ENCODE results near the gene PRELP. TPM values are rescaled to one million over a fixed set of nuclear protein-coding genes. Genes with fewer than 3 reads are reported as not detected.

PRELP gene
- total RNA-seq, 4 donors from 2014 or later, result 100 to 186 (median 165) TPM

DNA sequence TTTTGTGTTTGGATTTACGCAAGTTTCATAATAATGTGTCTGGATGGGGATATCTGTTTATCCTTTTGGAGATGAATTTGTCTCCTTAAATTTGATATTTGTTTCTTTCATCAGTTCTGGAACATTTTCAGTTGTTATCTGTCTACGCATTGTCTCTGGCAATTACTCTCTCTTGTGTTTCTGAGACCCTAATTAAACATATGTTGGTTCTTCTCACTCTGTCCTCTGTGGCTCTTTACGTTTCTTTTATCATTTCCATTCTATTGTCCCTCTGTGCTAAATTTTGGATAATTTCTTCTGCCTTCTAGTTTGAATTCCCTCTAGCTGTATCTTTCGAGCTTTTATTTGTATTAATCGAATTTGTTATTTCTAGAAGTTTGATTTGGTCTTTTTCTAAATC lies 17.5 kb upstream of the PRELP start:
- TF ChIP-seq POLR2AphosphoS5 (IDR thresholded peaks at IDR 0.05), result no peak
- TF ChIP-seq, protein P1, sequence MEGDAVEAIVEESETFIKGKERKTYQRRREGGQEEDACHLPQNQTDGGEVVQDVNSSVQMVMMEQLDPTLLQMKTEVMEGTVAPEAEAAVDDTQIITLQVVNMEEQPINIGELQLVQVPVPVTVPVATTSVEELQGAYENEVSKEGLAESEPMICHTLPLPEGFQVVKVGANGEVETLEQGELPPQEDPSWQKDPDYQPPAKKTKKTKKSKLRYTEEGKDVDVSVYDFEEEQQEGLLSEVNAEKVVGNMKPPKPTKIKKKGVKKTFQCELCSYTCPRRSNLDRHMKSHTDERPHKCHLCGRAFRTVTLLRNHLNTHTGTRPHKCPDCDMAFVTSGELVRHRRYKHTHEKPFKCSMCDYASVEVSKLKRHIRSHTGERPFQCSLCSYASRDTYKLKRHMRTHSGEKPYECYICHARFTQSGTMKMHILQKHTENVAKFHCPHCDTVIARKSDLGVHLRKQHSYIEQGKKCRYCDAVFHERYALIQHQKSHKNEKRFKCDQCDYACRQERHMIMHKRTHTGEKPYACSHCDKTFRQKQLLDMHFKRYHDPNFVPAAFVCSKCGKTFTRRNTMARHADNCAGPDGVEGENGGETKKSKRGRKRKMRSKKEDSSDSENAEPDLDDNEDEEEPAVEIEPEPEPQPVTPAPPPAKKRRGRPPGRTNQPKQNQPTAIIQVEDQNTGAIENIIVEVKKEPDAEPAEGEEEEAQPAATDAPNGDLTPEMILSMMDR (IDR thresholded peaks at IDR 0.05), result no peak
- no peak for TF ChIP-seq POLR2A (IDR thresholded peaks at IDR 0.05; ENCODE audit: low read depth)
- no peak for TF ChIP-seq EP300 (IDR thresholded peaks at IDR 0.05)
- no peaks in the 10 kb centered on the region for H3K9me3 ChIP-seq
- peaks cover 1 to 21% (median 15%) of the 10 kb centered on the region in 4 donors for H3K4me1 ChIP-seq
- DNase-seq (ENCODE audit: extremely low spot score), result no peak
- H3K36me3 ChIP-seq, result no peaks in the 10 kb centered on the region
- 94% methylated on average over 5 of the region's 5 CpGs for WGBS
- no peaks in the 10 kb centered on the region for H3K27me3 ChIP-seq
- no peak overlapping the region for H3K4me3 ChIP-seq
- H3K27ac ChIP-seq (replicated peaks in 1 of 4), result no peak overlapping the region
- intact Hi-C loops (cut with DNase I), result no loop called here

DNA sequence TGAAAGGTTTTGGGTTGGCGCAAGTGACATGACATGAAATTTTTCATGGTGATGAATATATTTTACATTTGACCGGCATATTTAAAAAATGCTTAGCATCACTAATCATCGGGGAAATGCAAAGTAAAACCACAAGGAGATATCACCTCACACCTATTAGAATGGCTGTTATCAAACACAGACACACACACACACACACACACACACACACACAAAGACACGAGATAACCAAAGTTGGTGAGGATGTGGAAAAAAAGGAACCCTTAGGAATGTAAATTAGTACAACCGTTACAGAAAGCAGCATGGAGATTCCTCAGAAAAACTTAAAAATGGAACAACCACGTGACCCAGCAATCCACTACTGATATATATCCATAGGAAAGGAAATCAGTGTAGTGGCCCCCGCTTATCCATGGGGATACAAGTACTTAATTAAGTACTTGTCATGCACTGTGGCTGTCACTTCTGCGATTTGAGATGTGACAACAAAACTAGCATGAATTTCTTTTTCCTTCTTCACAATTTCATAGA lies 15.9 kb upstream of the PRELP start:
- H3K27ac ChIP-seq (replicated peaks in 1 of 4), result no peak overlapping the region
- H3K36me3 ChIP-seq, result no peaks in the 10 kb centered on the region
- H3K9me3 ChIP-seq, result no peaks in the 10 kb centered on the region
- intact Hi-C loops (cut with DNase I), result no loop called here
- TF ChIP-seq POLR2AphosphoS5 (IDR thresholded peaks at IDR 0.05), result no peak
- TF ChIP-seq, protein P1 (IDR thresholded peaks at IDR 0.05), result no peak
- TF ChIP-seq POLR2A (IDR thresholded peaks at IDR 0.05; ENCODE audit: low read depth), result no peak
- TF ChIP-seq EP300 (IDR thresholded peaks at IDR 0.05), result no peak
- WGBS, result 80% methylated on average over 8 of the region's 8 CpGs
- DNase-seq (ENCODE audit: extremely low spot score), result no peak
- H3K4me3 ChIP-seq, result no peak overlapping the region
- H3K4me1 ChIP-seq, result peaks cover 10 to 32% (median 31%) of the 10 kb centered on the region in 4 donors
- no peaks in the 10 kb centered on the region for H3K27me3 ChIP-seq

DNA sequence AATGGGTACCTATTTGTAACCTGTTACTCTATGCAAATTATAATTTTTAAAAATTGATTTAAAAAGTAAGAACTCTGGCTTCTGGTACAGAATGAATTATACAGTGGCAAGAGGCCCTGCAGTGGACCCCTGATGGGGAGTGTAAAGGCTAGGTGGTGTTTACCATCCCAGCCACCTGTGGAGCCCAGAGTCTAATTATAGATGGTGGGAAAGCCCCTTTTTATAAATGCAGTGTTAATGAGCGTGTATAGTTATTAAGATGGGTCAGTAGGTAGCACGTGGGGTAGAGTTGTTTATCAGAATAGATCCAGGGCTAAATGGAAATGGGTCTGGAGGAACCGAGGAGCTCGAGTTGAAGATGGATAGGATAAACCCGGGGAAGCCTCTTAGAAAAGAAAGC lies 13.9 kb upstream of the PRELP start:
- 50% methylated on average over 5 of the region's 5 CpGs for WGBS
- intact Hi-C loops (cut with DNase I), result no loop called here
- Histone ChIP-seq H3K4me3 (no peak overlapping the region), H3K27ac (replicated peaks in 1 of 4) (peak overlapping the region; percentile 92 to 96 (median 94)), H3K36me3 (no peaks in the 10 kb centered on the region), H3K9me3 (no peaks in the 10 kb centered on the region), H3K27me3 (no peaks in the 10 kb centered on the region), H3K4me1 (peaks cover 28 to 52% (median 51%) of the 10 kb centered on the region in 4 donors)
- no peak for DNase-seq (ENCODE audit: extremely low spot score)
- no peak for TF ChIP-seq EP300 (IDR thresholded peaks at IDR 0.05)
- TF ChIP-seq POLR2A (IDR thresholded peaks at IDR 0.05; ENCODE audit: low read depth), result no peak
- no peak for TF ChIP-seq POLR2AphosphoS5 (IDR thresholded peaks at IDR 0.05)
- TF ChIP-seq, protein P1 (IDR thresholded peaks at IDR 0.05), result no peak

DNA sequence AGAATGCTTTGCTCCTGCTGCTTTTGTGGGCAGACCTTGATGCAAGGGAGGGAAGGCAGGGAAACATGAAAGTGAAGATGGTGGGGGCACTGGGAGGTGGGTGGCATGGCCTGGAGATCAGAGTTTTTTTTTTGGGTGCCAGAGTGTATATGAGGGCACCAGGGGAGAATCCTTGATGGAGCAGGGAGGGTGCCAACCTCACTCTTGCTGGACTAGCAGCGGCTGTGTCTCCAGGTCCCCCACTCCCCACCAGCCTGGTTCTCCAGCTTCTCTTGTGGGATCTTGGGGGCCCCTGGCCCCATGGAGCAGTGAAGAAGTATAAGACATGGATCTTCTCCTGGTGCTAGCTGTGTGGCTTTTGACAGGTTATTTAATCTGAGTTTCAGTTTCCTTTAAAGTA lies 13.5 kb upstream of the PRELP start:
- no peak for DNase-seq (ENCODE audit: extremely low spot score)
- no peaks in the 10 kb centered on the region for H3K36me3 ChIP-seq
- WGBS, result 75% methylated on average over 1 of the region's 1 CpG
- no peaks in the 10 kb centered on the region for H3K9me3 ChIP-seq
- TF ChIP-seq POLR2AphosphoS5 (IDR thresholded peaks at IDR 0.05), result no peak
- TF ChIP-seq EP300 (IDR thresholded peaks at IDR 0.05), result no peak
- TF ChIP-seq, protein P1 (IDR thresholded peaks at IDR 0.05), result no peak
- TF ChIP-seq POLR2A (IDR thresholded peaks at IDR 0.05; ENCODE audit: low read depth), result no peak
- H3K4me1 ChIP-seq, result peaks cover 33 to 56% (median 55%) of the 10 kb centered on the region in 4 donors
- no peaks in the 10 kb centered on the region for H3K27me3 ChIP-seq
- no peak overlapping the region for H3K4me3 ChIP-seq
- peak overlapping the region; percentile 92 to 96 (median 94) for H3K27ac ChIP-seq (replicated peaks in 1 of 4)
- intact Hi-C loops (cut with DNase I), result no loop called here

DNA sequence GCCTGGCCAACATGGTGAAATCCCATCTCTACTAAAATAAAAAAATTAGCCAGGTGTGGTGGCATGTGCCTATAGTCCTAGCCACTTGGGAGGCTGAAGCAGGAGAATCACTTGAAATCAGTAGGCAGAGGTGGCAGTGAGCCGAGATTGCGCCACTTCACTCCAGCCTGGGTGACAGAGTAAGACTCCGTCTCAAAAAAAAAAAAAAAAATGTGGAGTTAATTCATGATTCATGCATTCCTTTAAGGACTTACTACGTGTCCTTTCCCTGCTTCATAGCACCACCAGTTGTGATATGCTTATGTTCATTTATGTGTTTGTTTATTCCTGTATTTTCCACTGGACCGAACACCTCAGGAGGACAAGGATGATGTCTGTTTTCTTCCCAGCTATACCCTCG lies 12.7 kb upstream of the PRELP start:
- no peak for DNase-seq (ENCODE audit: extremely low spot score)
- intact Hi-C loops (cut with DNase I), result no loop called here
- Histone ChIP-seq H3K9me3 (no peaks in the 10 kb centered on the region), H3K27ac (replicated peaks in 1 of 4) (peak overlapping the region; percentile 92 to 96 (median 94)), H3K4me1 (peaks cover 39 to 63% (median 62%) of the 10 kb centered on the region in 4 donors), H3K27me3 (no peaks in the 10 kb centered on the region), H3K36me3 (no peaks in the 10 kb centered on the region), H3K4me3 (no peak overlapping the region)
- TF ChIP-seq EP300 (IDR thresholded peaks at IDR 0.05), result no peak
- no peak for TF ChIP-seq POLR2A (IDR thresholded peaks at IDR 0.05; ENCODE audit: low read depth)
- peak; percentile 43 to 62 for TF ChIP-seq POLR2AphosphoS5 (IDR thresholded peaks at IDR 0.05)
- TF ChIP-seq, protein P1 (IDR thresholded peaks at IDR 0.05), result no peak
- WGBS, result 67% methylated on average over 6 of the region's 6 CpGs
